ENCODE data around the gene LRRC45.

DNA sequence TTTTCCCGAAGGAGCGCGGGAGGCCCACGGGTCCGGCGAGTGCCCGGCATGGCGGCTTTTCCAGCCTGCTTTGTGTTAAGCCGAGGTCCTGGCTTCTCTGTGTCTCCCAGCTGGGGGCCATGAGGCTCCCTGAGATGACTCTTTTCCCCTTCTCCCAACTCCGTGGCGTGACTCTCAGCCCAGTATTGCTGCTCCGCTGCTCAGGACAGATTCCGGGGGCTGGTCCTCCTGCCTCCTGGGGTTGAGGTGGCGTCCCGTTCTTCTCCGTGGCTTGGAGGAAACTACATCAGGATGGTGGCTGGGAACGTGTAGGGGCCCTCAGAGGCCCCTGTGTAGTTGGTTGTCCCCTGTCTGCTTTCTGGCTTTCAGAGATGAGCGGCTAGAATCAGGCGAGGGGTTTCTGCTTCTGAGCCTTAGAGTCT is 29.5 kb downstream of the LRRC45 start:
- TF ChIP-seq POLR2A (IDR thresholded peaks at IDR 0.05; ENCODE audit: low read length): no peak
- no peak for TF ChIP-seq GATA1 (IDR thresholded peaks at IDR 0.05; ENCODE audit: low read depth, low read length)
